ENCODE data around the gene CES3. TPM values are rescaled to one million over a fixed set of nuclear protein-coding genes. Genes with fewer than 3 reads are reported as not detected.
"Not testable (repeated sequence)": the region's sequence is repeated elsewhere in the genome, so short reads cannot be mapped to it uniquely, and the experiment has no call there.

The CES3 gene
- total RNA-seq, 1 donor from 2014 or later = 7.9 TPM

- intact Hi-C loops (cut with micrococcal nuclease) = loop anchor here (5.0 kb wide), 1 partner anchor 195 kb away; the partner anchor contains the start of genes FBXL8 and TRADD
Observed at GRCh38 chr16:66961914-66962313, 848 bp downstream of the CES3 start.

DNA sequence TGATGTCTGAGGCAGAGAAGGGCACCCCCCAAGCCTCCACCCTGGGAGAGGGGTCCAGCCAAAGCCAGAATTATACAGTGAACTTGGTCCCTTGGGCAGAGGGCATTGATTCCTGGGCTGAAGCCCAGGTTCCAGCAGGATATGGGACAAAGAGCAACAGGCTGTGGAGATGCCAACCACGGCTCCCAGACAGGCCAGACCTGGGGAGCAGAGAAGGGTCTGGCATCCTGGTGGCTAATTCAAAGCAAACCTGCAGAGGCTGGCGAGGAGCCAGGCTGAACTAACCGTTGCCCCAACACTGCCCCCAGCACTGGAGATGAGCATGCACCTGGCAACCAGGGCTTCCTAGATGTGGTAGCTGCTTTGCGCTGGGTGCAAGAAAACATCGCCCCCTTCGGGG, 3.0 kb downstream of the CES3 start:
- intact Hi-C loops (cut with micrococcal nuclease) = loop anchor here (5.0 kb wide), 1 partner anchor 193 kb away; the partner anchor contains the start of genes FBXL8 and TRADD

- intact Hi-C loops (cut with micrococcal nuclease) = no loop called here
Observed at GRCh38 chr16:66968847-66969246, 7.8 kb downstream of the CES3 start.

- intact Hi-C loops (cut with micrococcal nuclease) = no loop called here
Observed at GRCh38 chr16:66970775-66971720, 10.0 kb downstream of the CES3 start.

- intact Hi-C loops (cut with micrococcal nuclease) = no loop called here
Observed at GRCh38 chr16:66972983-66973382, 11.9 kb downstream of the CES3 start.

DNA sequence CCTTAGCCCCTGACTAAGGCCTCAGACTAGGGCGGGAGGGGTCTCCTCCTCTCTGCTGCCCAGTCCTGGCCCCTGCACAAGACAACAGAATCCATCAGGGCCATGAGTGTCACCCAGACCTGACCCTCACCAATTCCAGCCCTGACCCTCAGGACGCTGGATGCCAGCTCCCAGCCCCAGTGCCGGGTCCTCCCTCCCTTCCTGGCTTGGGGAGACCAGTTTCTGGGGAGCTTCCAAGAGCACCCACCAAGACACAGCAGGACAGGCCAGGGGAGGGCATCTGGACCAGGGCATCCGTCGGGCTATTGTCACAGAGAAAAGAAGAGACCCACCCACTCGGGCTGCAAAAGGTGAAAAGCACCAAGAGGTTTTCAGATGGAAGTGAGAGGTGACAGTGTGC, 12.7 kb downstream of the CES3 start:
- intact Hi-C loops (cut with micrococcal nuclease) = no loop called here

- intact Hi-C loops (cut with micrococcal nuclease) = not testable (repeated sequence)
Observed at GRCh38 chr16:66974156-66974931, 13.3 kb downstream of the CES3 start.

DNA sequence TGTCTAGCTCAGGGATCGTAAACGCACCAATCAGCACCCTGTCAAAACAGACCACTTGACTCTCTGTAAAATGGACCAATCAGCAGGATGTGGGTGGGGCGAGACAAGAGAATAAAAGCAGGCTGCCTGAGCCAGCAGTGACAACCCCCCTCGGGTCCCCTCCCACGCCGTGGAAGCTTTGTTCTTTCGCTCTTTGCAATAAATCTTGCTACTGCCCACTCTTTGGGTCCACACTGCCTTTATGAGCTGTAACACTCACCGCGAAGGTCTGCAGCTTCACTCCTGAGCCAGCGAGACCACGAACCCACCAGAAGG, 13.8 kb downstream of the CES3 start:
- intact Hi-C loops (cut with micrococcal nuclease) = not testable (repeated sequence)

DNA sequence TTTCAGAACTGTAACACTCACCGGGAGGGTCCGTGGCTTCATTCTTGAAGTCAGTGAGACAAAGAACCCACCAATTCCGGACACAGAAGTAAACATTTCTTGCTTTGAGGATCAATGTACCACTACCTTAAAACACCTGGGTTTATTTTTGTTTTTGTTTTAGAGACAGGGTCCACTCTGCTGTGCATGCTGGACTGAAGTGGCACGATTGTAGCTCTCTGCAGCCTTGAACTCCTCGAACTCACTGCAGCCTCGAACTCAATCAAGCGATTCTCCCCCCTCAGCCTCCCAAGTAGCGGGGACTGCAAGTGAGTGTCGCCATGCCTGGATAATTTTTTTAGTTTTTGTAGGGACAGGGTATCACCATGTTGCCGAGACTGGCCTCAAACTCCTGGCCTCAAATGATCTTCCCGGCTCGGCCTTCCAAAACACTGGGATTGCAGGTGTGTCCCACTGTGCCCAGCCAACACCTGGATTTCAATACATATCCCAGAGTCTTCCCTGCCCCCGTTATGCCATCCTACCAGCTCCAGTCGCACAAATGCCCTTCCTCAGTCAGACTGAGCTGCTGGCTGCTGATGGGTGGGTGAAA, 14.3 kb downstream of the CES3 start:
- intact Hi-C loops (cut with micrococcal nuclease) = no loop called here

- intact Hi-C loops (cut with micrococcal nuclease) = loop anchor here (1.0 to 2.0 kb wide), 7 partner anchors 22 to 209 kb away; no protein-coding TSS in a partner anchor
Observed at GRCh38 chr16:66976746-66977145, 15.7 kb downstream of the CES3 start.

DNA sequence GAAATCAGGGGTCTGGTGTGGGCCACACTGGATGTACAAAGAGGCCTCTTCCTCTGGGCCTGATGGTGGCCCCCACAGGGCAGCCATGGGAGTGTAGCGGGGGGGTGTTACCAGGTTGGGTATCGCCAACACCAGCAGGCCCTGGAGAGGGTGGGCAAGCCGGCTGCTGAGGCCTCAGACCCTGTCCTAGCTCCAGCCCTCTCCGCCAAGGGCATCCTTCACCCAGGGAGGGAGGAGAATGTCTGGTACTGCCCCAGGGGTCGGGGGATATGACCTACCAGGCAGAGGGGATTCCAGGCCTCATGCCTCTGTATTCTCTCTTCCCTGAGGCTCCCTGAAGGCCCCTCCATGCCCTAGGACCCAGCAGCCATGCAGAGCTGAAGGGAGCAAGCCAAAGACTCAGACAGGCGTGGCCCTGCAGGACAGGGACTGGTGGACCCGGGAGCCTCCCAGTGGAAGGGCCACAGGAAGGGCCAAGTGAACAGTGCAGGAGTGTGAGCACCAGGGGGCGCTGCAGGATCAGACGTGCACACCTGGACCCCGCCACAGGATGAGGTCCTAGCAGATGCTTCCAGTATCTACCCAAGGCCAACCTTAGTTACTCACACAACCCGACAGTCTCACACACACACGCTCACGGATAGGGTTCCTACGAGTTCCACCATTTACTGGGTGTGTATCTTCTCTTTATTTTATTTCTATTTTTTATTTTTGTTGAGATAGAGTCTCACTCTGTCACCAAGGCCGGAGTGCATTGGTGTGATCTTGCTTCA, 16.5 kb downstream of the CES3 start:
- intact Hi-C loops (cut with micrococcal nuclease) = loop anchor here (1.0 to 2.0 kb wide), 7 partner anchors 23 to 208 kb away; no protein-coding TSS in a partner anchor

- intact Hi-C loops (cut with micrococcal nuclease) = no loop called here
Observed at GRCh38 chr16:66979011-66979717, 18.1 kb downstream of the CES3 start.

DNA sequence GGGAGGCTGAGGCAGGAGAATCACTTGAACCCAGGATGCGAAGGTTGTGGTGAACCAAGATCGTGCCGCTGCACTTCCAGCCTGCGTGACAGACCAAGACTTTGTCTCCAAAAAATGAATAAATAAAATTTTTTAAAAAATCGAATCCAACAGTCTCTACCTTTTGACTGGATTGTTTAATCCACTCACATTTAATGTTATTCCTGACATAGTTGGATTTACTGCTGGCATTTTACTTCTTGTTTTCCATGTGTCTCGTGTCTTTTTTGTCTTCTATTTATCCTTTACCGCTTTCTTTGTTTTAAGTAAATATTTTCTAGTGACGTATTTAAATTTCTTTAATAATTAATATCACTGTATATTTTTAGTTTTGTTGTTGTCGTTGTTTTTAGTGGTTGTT, 22.0 kb downstream of the CES3 start:
- intact Hi-C loops (cut with micrococcal nuclease) = no loop called here

DNA sequence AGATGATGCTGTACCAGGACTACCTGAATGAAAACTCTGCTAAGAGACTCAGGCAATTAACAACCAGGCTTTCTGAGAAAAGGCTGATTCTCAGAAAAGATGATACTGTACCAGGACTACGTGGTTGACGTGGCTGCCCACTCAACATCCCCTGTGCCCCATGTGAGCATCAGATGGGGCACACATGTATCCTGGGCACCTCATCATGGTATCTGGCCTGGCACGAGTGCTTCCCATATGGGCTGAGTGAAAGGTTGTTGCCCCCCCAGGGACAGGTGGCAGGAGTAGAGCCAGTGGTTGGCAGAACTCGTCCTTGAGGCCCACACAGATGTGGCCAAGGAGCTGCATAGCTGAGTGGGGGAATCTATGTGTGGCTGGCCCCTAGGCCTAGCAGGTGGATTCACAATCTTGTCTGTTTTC, 23.8 kb downstream of the CES3 start:
- intact Hi-C loops (cut with micrococcal nuclease) = loop anchor here (2.0 kb wide), 2 partner anchors 16 to 174 kb away; partner anchors contain the start of genes FBXL8 and TRADD

GRCh38 chr16:66986559-66986958, 25.5 kb downstream of the CES3 start:
- intact Hi-C loops (cut with micrococcal nuclease) = no loop called here

GRCh38 chr16:66988197-66988788, 27.2 kb downstream of the CES3 start, which contains the start of gene CES4A:
Gene CES4A, plus strand, starts transcription at chr16:66988589. Its CDS starts 184 bp downstream, at chr16:66988773.
- intact Hi-C loops (cut with micrococcal nuclease) = no loop called here

GRCh38 chr16:66991545-66992077, 30.5 kb downstream of the CES3 start:
- intact Hi-C loops (cut with micrococcal nuclease) = no loop called here

GRCh38 chr16:66993558-66993957, 32.5 kb downstream of the CES3 start:
- intact Hi-C loops (cut with micrococcal nuclease) = not testable (repeated sequence)

DNA sequence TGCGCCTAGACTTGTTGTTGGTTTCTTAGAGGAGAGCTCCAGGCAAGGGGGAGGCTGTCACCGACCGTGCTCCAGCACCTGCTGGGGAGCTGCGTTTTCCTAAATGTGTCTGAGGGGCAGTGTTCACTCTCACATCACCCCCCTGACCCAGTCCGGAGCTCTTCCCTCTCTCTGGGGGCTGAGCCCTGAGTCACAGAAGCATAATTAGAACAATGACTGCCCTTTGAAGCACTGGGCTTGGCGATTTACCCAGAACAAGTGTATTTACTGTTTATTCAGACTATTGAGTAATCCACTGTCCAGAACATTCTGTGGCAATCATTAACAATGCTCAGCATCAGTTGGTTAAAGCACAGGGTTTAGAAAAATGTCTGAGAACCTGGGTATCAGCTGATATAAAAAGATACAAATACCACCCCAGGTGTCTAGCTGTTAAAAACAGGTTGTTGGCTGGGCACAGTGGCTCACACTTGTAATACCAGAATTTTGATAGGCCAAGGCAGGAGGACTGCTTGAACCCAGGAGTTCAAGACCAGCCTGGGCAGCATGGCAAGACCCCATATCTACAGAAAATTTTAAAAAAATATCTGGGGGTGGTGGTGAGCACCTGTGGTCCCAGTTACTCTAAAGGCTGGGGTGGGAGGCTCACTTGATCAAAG, 35.4 kb downstream of the CES3 start:
- intact Hi-C loops (cut with micrococcal nuclease) = no loop called here

All from T-helper 2 cell treated with Interferon-gamma antibody and Interleukin-4, amounts not matched to agents 100 ng/mL and 5 ng/mL, for 36 hours (primary cell).